ENCODE measurements around the gene SLC49A4.

The SLC49A4 gene

GRCh38 chr3:122800031-122800430 is 5.2 kb downstream of the SLC49A4 start:
- H2AFZ ChIP-seq (ENCODE audit: low read length), result no peak overlapping the region
- H3K27me3 ChIP-seq (ENCODE audit: insufficient read depth, low read length), result no peaks in the 10 kb centered on the region
- H3F3A ChIP-seq (ENCODE audit: insufficient read depth, low read length), result no peaks in the 10 kb centered on the region
- no peaks in the 10 kb centered on the region for H3K9me3 ChIP-seq (ENCODE audit: low read length)
- peaks cover 3% of the 10 kb centered on the region; the same call in 1 of the 2 replicates for H3K36me3 ChIP-seq (ENCODE audit: insufficient read depth, low read length)
- no peaks in the 10 kb centered on the region for H3K9me2 ChIP-seq (ENCODE audit: low read depth, low read length)
- no peak overlapping the region for H3K4me3 ChIP-seq (ENCODE audit: low read depth, low read length, poor library complexity, severe bottlenecking)
- H3K4me2 ChIP-seq (ENCODE audit: low read length), result no peak overlapping the region
- H4K20me1 ChIP-seq (ENCODE audit: insufficient read depth, low read length), result no peaks in the 10 kb centered on the region
- no peaks in the 10 kb centered on the region for H3K79me2 ChIP-seq (ENCODE audit: insufficient read depth, low read length)
- no peak overlapping the region for H3K9ac ChIP-seq (ENCODE audit: low read length)
- H3K4me1 ChIP-seq (ENCODE audit: insufficient read depth, low read length, severe bottlenecking), result peaks cover 20% of the 10 kb centered on the region
- no peak for TF ChIP-seq CTCF (IDR thresholded peaks at IDR 0.05; ENCODE audit: low read length)
- no peak for TF ChIP-seq EZH2 (IDR thresholded peaks at IDR 0.05; ENCODE audit: borderline replicate concordance, low read length)
- no peak overlapping the region for H3K27ac ChIP-seq (ENCODE audit: low read depth, low read length, poor library complexity, severe bottlenecking)

- H3K4me2 ChIP-seq (ENCODE audit: low read length), result no peak overlapping the region
- no peak overlapping the region for H3K4me3 ChIP-seq (ENCODE audit: low read depth, low read length, poor library complexity, severe bottlenecking)
These were observed 5.9 kb downstream of the SLC49A4 start for GRCh38 chr3:122800706-122801237.

GRCh38 chr3:122802323-122802722 is 7.5 kb downstream of the SLC49A4 start:
- Histone ChIP-seq H3K9ac (ENCODE audit: low read length) (no peak overlapping the region), H2AFZ (ENCODE audit: low read length) (no peak overlapping the region), H3K4me2 (ENCODE audit: low read length) (no peak overlapping the region), H3K4me3 (ENCODE audit: low read depth, low read length, poor library complexity, severe bottlenecking) (no peak overlapping the region), H3K79me2 (ENCODE audit: insufficient read depth, low read length) (no peaks in the 10 kb centered on the region), H3K4me1 (ENCODE audit: insufficient read depth, low read length, severe bottlenecking) (no peaks in the 10 kb centered on the region), H3K36me3 (ENCODE audit: insufficient read depth, low read length) (no peaks in the 10 kb centered on the region), H3K9me2 (ENCODE audit: low read depth, low read length) (no peaks in the 10 kb centered on the region), H4K20me1 (ENCODE audit: insufficient read depth, low read length) (no peaks in the 10 kb centered on the region), H3K9me3 (ENCODE audit: low read length) (no peaks in the 10 kb centered on the region), H3K27ac (ENCODE audit: low read depth, low read length, poor library complexity, severe bottlenecking) (no peak overlapping the region), H3K27me3 (ENCODE audit: insufficient read depth, low read length) (no peaks in the 10 kb centered on the region), H3F3A (ENCODE audit: insufficient read depth, low read length) (no peaks in the 10 kb centered on the region)
- TF ChIP-seq CTCF (IDR thresholded peaks at IDR 0.05; ENCODE audit: low read length) (no peak), EZH2 (IDR thresholded peaks at IDR 0.05; ENCODE audit: borderline replicate concordance, low read length) (no peak)

More at GRCh38 chr3:122800706-122801237, 5.9 kb downstream of the SLC49A4 start:
- TF ChIP-seq CTCF (IDR thresholded peaks at IDR 0.05; ENCODE audit: low read length) (no peak), EZH2 (IDR thresholded peaks at IDR 0.05; ENCODE audit: borderline replicate concordance, low read length) (no peak)
- H3K36me3 ChIP-seq (ENCODE audit: insufficient read depth, low read length), result no peaks in the 10 kb centered on the region; the same call in 1 of the 2 replicates
- no peak overlapping the region for H2AFZ ChIP-seq (ENCODE audit: low read length)
- no peaks in the 10 kb centered on the region for H4K20me1 ChIP-seq (ENCODE audit: insufficient read depth, low read length)
- no peaks in the 10 kb centered on the region for H3F3A ChIP-seq (ENCODE audit: insufficient read depth, low read length)
- H3K79me2 ChIP-seq (ENCODE audit: insufficient read depth, low read length), result no peaks in the 10 kb centered on the region
- H3K9ac ChIP-seq (ENCODE audit: low read length), result no peak overlapping the region
- H3K4me1 ChIP-seq (ENCODE audit: insufficient read depth, low read length, severe bottlenecking), result peaks cover 15% of the 10 kb centered on the region
- no peaks in the 10 kb centered on the region for H3K9me3 ChIP-seq (ENCODE audit: low read length)
- no peak overlapping the region for H3K27ac ChIP-seq (ENCODE audit: low read depth, low read length, poor library complexity, severe bottlenecking)
- H3K27me3 ChIP-seq (ENCODE audit: insufficient read depth, low read length), result no peaks in the 10 kb centered on the region
- no peaks in the 10 kb centered on the region for H3K9me2 ChIP-seq (ENCODE audit: low read depth, low read length)
